ENCODE measurements around the gene HDAC9. TPM values are rescaled to one million over a fixed set of nuclear protein-coding genes. Genes with fewer than 3 reads are reported as not detected.
A peak's percentile ranks its signal among the peaks of the same experiment; 100 is the strongest.
"Not testable (repeated sequence)": the region's sequence is repeated elsewhere in the genome, so short reads cannot be mapped to it uniquely, and the experiment has no call there.

HDAC9 gene
- total RNA-seq, 1 experiment from 2014 or later = 22.6 TPM

GRCh38 chr7:19020711-19021110 lies 525.2 kb downstream of the HDAC9 start:
- peak; percentile 49 for DNase-seq (ENCODE audit: low read depth)

GRCh38 chr7:19023477-19023876 lies 527.9 kb downstream of the HDAC9 start:
- no peak for DNase-seq (ENCODE audit: low read depth)

DNA sequence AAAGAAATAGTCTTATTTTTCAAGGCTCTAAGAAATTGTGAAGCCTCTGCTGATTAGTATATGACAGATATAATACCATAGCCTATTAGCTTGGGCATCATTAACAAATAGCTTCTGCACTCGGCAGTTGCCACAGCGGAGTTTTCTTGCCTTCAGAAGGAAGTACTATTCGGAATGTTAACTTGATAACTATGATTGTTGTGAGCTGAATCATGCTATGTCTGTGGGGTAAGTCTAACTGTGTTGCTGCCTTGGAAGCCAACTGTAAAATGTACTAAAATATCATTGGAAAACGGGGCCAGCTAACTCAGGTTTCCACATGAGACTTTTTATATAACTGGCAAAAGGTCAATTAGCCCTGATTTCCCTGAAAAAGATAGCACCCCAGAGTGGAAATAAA lies 528.7 kb downstream of the HDAC9 start:
- DNase-seq (ENCODE audit: low read depth) = peak; percentile 61

- peak; percentile 16 for DNase-seq (ENCODE audit: low read depth)
Observed at GRCh38 chr7:19026888-19027287, 531.3 kb downstream of the HDAC9 start.

- no peak for DNase-seq (ENCODE audit: low read depth)
Observed at GRCh38 chr7:19030281-19030680, 534.7 kb downstream of the HDAC9 start.

DNA sequence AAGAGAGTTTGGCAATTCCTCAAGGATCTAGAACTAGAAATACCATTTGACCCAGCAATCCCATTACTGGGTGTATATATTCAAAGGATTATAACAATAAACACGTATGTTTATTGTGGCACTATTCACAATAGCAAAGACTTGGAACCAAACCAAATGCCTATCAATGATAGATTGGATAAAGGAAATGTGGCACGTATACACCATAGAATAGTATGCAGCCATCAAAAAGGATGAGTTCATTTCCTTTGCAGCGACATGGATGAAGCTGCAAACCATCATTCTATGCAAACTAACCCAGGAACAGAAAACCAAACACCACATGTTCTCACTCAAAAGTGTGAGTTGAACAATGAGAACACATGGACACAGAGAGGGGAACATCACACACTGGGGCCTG lies 537.4 kb downstream of the HDAC9 start:
- not testable (repeated sequence) for DNase-seq (ENCODE audit: low read depth)

DNA sequence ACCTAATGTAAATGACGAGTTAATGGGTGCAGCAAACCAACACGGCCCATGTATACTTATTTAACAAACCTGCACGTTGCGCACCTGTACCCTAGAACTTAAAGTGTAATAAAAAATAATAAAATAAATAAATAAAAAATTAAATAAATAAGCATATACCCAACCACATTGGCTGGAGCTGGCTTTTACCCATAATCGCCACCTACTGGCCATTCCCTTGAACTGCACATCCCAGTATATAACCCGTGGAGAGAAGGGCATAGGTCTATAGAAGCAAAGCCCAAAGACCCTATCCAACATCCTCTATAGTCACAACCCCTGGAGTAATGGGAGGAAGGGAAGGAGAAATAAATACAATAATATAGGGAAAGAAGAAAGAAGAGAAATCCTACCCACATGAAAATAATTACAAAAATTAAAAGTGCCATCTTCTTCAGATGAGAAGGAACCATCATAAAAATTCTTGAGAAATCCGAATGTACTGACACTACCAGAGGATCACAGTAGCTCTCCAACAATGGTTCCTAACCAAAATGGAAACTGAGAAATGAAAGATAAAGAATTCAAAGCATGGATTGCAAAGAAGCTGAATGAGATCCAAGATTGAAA lies 556.3 kb downstream of the HDAC9 start:
- peak; percentile 60 for DNase-seq (ENCODE audit: low read depth)

Data from Daoy (cell line).